Adrenal gland (tissue), 5 donors: Measurements from ENCODE around the gene LMTK2.

Experiments used
- POLR2A ChIP-seq, 2 donors: fragments of 450-650 bp; IDR thresholded peaks; one replicate each; pipeline ENCODE4 v1.6.1; 2017; ENCODE audit warnings: antibody characterized with exemption in 2 of 2, mild to moderate bottlenecking in 2 of 2, moderate library complexity in 1 of 2
- TF ChIP-seq, protein P1 (sequence below), 6 experiments: fragments of 450-650 bp in 4 of 6; fragments of 200-600 bp in 2 of 6; sonication (generic) in 1 of 6; IDR thresholded peaks; 1 replicate in 5 of 6; 2 replicates in 1 of 6; pipeline versions ENCODE4 v1.5.1 to v1.8.0; 2016 to 2021; ENCODE audit warnings: antibody characterized with exemption in 6 of 6, mild to moderate bottlenecking in 2 of 6, moderate library complexity in 1 of 6
- donor health status: DM: no; HTN: no; CAD: no.

DNA sequence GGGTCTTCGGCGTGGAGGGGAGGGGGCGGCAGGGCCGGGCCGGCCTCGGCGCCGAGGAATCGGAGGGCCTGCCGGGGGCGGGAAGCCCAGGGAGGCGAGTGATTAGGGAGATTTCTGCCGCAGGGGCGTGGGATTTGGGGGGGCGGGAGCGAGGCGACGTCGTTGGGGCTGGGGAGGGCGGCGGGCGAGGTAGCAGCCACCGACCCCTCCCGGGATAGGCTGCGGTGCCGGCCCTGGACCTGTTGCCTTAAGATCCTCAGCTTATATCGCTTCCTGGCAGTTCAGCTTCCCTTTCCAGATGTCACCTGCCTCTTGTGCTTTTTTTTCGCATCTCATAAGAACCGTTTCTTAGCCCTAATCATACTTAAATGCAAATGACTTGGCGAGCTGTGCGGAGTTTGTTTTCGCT, 655 bp downstream of the LMTK2 start:
- TF ChIP-seq, protein P1, sequence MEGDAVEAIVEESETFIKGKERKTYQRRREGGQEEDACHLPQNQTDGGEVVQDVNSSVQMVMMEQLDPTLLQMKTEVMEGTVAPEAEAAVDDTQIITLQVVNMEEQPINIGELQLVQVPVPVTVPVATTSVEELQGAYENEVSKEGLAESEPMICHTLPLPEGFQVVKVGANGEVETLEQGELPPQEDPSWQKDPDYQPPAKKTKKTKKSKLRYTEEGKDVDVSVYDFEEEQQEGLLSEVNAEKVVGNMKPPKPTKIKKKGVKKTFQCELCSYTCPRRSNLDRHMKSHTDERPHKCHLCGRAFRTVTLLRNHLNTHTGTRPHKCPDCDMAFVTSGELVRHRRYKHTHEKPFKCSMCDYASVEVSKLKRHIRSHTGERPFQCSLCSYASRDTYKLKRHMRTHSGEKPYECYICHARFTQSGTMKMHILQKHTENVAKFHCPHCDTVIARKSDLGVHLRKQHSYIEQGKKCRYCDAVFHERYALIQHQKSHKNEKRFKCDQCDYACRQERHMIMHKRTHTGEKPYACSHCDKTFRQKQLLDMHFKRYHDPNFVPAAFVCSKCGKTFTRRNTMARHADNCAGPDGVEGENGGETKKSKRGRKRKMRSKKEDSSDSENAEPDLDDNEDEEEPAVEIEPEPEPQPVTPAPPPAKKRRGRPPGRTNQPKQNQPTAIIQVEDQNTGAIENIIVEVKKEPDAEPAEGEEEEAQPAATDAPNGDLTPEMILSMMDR (IDR thresholded peaks at IDR 0.05): no peak
- no peak for TF ChIP-seq POLR2A (IDR thresholded peaks at IDR 0.05)
